ENCODE data around the gene CDH4.

CDH4 gene

GRCh38 chr20:61537239-61538182, 285.4 kb downstream of the CDH4 start:
- no peak for DNase-seq (ENCODE audit: low read depth in 2 of 2)
- H3K4me3 ChIP-seq (replicated peaks in 1 of 2; ENCODE audit: low read depth in 2 of 2, low read length in 2 of 2): no peak overlapping the region
- no peak for TF ChIP-seq CTCF (IDR thresholded peaks at IDR 0.05; ENCODE audit: low read depth, low read length)

DNA sequence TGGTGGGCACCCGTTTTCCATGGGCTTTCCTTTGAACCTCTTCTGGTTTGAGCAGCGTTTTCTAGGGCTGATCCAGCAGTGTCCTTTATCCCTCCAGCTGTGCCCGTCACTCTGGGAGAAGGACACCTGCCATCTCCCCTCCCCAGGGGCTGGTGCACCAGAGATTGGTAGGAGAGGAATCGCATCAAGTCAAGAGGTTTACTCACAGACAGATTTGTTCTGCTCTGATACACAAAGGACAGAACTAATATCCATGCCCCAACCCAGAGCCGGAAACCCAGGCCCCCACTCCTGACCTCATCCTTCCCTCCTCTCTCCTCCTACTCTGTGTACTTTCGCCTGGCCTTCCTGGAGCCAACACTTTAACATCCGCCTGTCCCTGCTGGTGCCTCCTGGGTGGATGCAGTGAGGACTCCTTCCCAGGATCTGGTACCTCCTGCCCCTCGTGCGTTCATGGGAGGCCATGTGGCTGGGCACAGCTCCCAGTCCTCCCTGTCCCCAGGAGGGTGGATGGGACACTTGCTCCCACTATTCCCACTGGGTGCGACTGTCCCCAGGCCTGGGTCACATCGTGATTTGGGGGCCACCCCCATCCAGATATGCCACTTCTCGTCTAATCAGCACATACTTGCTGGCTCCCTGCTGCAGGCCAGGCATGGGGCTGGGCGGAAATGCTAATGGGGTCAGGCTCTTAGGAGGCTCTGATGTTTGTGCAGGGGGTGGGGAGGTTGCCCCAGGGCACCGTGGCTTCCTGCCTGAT, 286.3 kb downstream of the CDH4 start:
- no peak overlapping the region for H3K4me3 ChIP-seq (replicated peaks in 1 of 2; ENCODE audit: low read depth in 2 of 2, low read length in 2 of 2)
- TF ChIP-seq CTCF (IDR thresholded peaks at IDR 0.05; ENCODE audit: low read depth, low read length): no peak
- DNase-seq (ENCODE audit: low read depth in 2 of 2): no peak

GRCh38 chr20:61538943-61539265, 286.8 kb downstream of the CDH4 start:
- no peak for DNase-seq (ENCODE audit: low read depth in 2 of 2)
- H3K4me3 ChIP-seq (replicated peaks in 1 of 2; ENCODE audit: low read depth in 2 of 2, low read length in 2 of 2): no peak overlapping the region
- TF ChIP-seq CTCF (IDR thresholded peaks at IDR 0.05; ENCODE audit: low read depth, low read length): no peak

DNA sequence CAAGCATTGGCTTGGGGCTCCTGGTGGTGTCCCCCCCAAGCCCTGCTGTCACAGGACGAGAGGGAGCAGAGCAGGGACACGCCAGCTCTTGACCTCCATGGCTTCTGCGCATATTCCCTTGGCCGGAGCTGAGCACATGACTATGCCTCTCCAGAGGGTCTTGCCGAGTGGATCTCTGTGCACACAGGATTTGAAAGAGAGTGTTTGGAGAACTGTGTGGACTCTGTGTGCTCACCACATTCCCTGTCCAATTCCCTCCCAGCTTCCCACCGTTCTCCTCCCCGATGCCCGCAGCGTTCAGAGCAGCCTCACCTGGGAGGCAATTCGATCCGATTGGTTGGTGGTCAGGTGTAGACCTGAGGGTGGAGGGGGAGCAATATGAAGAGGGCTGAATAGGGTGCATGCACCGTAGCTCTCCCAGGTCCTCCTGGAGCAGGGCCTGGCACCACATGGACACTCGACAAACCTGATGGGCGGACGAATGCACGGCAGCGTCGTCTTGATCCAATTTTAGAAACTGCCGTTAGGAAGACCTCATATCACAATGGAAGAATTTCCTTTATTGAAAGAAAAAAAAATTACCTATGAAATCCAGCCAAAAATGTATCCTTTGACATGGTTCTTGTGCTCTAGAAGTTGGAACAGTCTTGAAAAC, 287.8 kb downstream of the CDH4 start:
- no peak for TF ChIP-seq CTCF (IDR thresholded peaks at IDR 0.05; ENCODE audit: low read depth, low read length)
- H3K4me3 ChIP-seq (replicated peaks in 1 of 2; ENCODE audit: low read depth in 2 of 2, low read length in 2 of 2): no peak overlapping the region
- no peak for DNase-seq (ENCODE audit: low read depth in 2 of 2)

DNA sequence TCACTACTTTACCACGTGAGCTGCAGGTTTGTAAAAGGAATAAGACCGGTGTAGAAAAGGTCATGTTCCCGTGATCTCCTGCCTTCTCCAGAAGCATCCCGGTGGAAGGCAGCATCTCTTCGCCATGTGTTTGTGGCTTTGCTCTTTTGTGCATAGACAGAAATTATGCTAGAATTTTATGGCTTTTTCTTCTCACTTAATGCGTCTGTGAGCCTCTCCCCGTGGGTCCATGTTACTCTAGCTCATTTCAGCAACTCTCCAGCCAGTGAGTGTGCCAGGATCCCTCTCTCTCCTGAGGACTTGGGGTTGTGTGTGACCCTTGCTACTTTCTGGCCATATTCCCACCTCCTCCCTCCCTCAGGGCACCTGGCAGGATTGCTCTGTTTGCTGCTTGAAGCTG, 289.5 kb downstream of the CDH4 start:
- no peak overlapping the region for H3K4me3 ChIP-seq (replicated peaks in 1 of 2; ENCODE audit: low read depth in 2 of 2, low read length in 2 of 2)
- no peak for TF ChIP-seq CTCF (IDR thresholded peaks at IDR 0.05; ENCODE audit: low read depth, low read length)
- no peak for DNase-seq (ENCODE audit: low read depth in 2 of 2)

DNA sequence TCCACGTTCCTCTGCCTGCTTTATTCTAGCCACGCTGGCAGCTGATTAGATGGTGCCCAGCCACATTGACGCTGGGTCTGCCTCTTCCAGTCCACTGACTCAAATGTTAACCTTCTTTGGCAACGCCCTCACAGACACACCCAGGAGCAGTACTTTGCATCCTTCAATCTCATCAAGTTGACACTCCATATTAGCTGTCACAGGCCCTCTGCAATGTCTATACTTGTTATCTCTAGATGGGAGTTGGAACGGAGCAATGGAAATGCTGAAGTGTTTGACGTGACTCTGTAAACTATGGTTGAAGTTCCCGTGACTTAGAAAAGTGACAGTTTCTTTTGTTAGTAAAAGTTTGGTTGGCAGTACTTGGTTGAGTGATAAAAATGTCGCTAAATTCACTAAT, 291.0 kb downstream of the CDH4 start:
- no peak overlapping the region for H3K4me3 ChIP-seq (replicated peaks in 1 of 2; ENCODE audit: low read depth in 2 of 2, low read length in 2 of 2)
- TF ChIP-seq CTCF (IDR thresholded peaks at IDR 0.05; ENCODE audit: low read depth, low read length): no peak
- no peak for DNase-seq (ENCODE audit: low read depth in 2 of 2)
